C4-2B (cell line): ENCODE results near the gene DIS3L2.

Experiments used
- CTCF ChIP-seq: fragments of 450-650 bp; conservative IDR thresholded peaks from 2 replicates; pipeline ENCODE4 v1.5.1; 2017; ENCODE audit warnings: mild to moderate bottlenecking
- ZFX ChIP-seq: fragments of 450-650 bp; IDR thresholded peaks from 2 replicates; pipeline ENCODE4 v1.6.1; 2017

- TF ChIP-seq CTCF (no peak), ZFX (no peak)
These were observed 321.1 kb downstream of the DIS3L2 start for GRCh38 chr2:232282508-232283055.
